GM04504 (cell line): ENCODE results near the gene SUFU.

Experiments used
- DNase-seq: peaks from one replicate; pipeline ENCODE4 v3.0.0-alpha.2; 2012; ENCODE audit warnings: low read depth

SUFU gene

DNA sequence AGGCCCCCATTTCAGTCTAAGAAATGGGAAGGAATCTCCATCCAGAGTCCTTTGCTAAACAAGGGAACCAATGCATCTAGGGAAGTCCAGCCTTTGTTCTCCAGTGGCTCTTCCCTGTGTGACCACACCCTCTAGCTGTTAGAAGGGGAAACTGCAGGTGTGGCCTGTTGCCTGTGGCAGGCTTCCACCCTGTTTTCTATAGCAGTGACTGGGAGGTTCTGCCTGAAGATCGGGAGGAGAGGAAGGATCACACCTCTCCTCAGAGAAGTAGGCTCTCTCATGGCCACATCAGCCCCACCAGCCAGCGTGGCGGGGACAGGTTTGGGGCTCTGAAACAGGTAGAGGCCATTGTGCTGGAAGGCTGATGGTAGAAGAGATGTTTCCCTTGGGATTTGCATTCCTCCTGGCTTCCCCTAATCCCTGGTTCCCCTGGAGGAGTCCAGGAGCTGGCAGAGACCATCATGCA lies 92.8 kb downstream of the SUFU start:
- peak; percentile 29 for DNase-seq

GRCh38 chr10:102597131-102597991 lies 93.6 kb downstream of the SUFU start:
- no peak for DNase-seq

DNA sequence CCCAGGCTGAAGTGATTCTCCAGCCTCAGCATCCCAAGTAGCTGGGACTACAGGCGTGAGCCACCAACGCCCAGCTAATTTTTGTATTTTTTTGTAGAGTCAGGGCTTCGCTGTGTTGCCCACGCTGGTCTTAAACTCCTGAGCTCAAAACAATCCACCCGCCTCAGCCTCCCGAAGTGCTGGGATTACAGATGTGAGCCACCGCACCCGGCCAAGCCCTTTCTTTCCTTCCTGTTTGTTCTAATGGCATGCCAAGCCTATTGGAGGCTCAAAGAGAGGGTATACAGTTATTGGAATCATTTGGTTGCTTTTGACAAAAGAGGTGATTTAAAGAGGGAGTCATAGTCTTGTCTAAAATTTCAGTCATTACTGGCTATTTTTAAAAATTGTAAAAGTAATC lies 94.5 kb downstream of the SUFU start:
- DNase-seq, result no peak

GRCh38 chr10:102599565-102600327 lies 96.0 kb downstream of the SUFU start:
- DNase-seq, result no peak

GRCh38 chr10:102600816-102601215 lies 97.0 kb downstream of the SUFU start:
- DNase-seq, result no peak

GRCh38 chr10:102601639-102602038 lies 97.9 kb downstream of the SUFU start:
- DNase-seq, result no peak

DNA sequence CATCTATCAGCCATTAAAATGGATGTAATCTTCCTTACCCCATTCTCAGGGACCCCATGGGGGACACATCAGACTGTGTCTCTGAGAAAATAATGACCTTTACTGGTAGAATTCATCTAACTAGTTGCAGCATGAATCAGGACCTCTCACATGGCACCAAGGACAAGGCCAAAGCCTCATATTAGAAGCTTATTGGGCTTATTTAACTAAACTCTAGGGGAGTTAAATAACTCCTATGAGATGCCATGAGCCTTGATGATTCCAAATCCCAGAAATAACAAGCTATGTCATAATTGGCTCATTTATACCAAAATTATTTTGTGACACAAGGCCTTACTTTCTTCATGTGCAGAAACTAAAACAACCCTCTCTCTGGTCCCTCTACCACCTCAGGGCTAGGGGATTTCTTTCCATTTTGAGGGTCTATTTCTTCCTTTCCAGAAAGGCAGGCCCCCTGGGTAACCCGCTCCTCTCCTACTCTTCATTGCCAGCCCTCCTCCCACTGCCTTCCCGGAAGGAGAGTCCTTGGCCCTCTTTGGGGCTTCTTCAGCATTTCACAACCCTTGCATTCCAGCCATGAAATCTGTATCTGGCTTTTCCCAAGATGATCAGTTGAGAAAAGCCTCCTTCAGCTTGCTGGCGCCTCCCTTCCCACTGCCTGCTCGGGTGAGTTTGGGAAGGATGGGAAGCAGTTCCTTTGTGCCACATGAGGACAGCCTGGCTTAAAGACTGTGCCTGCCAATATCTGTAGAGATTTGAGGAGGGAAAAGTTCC lies 98.7 kb downstream of the SUFU start:
- DNase-seq, result no peak

DNA sequence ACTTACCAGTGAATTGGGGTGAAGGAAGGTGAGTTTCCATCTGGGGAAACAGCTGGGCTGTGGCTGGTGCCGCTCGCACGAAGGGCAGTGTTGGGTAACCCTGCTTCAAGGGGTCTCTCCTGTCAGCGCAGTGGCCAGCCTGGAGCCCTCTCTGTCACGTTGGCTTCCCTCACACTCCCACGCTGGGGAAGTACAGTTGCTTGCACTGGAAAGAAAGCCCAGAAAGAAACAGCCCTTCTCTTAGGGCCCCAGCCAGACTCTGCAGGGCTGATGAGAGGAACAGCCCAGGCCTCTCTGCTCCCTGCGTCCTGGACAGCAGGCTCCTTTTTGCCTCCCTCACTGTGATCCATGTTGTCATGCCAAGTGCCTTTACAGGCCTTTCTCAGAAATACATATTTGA lies 100.2 kb downstream of the SUFU start:
- no peak for DNase-seq

DNA sequence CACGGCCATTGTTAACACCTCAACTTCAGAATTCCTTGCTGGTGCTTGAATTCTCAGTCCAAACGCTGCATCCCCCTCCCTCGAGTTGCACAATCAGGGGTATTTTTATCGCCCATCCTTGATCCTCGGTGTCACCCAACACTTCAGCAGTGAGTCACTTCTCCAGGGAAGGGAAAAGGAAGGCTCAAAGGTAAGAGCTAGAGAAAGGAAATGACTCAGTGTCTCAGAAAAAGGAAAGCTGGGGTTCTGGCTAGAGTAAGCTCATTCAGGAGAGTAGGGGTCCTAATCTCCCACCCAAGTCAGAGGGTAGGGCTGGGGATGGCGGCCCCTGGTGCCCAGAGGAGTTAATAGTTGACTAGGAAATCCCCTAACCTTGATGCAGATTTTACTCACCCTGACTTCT lies 100.7 kb downstream of the SUFU start:
- DNase-seq, result no peak

GRCh38 chr10:102605712-102606111 lies 101.9 kb downstream of the SUFU start:
- no peak for DNase-seq

GRCh38 chr10:102608487-102608886 lies 104.7 kb downstream of the SUFU start:
- DNase-seq, result no peak

DNA sequence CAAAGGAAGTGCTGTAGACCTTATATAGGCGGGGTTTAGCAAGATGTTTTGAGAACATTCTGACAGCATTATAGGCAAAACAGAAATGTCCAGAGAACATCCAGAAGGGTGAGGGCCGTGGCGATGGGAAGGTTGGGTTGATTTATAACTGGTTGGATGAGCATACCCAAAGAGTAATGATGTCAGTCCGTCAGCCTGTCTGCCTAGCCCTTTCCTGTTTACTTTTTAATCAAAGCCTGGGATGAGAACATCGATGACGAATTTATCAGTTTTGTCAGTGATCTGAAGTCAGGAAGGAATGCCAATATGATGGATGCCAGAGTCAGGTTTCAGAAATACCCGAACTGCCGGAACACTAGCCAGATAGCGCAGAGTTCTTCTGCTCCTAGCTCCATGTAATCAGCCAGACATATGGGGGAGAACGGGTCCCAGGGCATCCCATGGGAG lies 106.7 kb downstream of the SUFU start:
- DNase-seq, result no peak

- no peak for DNase-seq
Observed at GRCh38 chr10:102611514-102612087, 107.8 kb downstream of the SUFU start.

GRCh38 chr10:102612964-102613275 lies 109.1 kb downstream of the SUFU start:
- DNase-seq, result no peak

GRCh38 chr10:102613286-102613685 lies 109.5 kb downstream of the SUFU start:
- DNase-seq, result no peak

DNA sequence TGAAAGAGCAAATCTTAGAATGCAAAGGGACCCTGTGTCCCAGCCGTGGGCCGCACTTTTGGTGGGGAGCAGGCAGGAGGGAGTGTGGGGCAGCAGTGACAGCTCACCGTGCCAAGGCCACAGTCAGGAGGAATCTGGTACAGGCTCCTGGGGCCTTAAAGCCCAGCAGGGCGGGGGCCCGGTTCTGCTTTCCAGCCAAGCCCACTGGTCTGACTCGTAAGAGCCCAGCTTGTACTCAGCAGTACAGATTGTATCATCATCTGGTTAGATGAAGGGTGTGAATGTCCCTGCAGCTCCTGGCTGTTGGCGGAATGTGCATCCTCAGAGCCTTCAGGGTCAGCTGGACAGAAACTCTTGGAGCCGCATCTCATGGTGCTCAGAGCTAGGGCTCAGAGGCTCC lies 110.0 kb downstream of the SUFU start:
- DNase-seq, result no peak

- DNase-seq, result no peak
Observed at GRCh38 chr10:102614888-102615287, 111.1 kb downstream of the SUFU start.

DNA sequence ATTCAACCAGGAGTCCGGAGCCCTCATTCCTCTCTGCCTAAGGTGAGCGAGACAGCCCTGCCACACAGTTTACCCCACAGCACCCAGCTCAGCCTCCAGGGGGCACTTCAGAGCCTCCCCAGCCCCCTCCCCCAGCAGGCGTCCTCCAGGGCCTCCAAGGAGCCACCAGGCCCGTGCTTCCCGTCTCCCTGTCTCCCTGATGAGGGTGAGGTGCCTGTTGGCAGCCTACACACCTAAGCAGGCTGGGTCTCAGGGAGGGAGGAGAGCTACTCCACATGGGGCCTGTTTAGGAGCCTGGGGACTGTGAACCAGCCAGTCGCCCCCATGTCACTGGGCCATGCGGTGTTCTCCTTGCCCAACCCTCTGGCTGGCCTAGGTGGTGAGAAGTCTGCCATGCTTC lies 111.6 kb downstream of the SUFU start:
- DNase-seq, result no peak

DNA sequence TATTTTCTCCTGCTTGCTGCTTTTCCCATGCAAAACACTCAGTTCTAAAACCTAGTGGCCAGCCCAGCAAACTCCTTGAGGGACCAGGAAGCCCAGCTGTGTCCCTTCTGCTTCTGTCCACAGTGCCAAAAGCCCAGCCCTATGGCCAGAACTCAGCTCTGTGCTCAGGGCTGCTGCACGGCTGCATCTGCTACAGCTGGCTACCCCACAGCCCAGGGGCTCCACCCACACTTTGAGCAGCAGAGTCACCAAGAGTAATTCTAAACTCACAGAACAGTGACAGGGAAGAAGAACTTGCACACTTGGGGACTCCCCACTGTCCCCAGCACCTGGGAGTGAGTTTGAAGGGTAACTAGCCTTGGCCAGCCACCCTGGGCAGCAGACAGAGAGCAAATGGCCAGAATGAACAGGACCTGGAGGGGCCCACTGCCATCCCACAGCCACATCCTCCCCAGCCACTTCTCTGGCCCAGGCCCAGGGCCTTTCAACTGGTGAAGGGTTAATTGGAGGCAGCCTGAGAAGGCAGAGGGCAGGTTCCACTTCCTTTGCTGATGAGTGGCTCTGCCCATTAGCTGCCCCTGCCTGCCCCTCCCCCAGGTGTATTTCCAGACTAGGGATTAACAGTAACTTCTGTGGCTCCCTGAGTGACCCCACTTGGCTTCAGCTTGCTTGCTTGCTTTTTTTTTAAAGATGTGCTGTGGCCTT lies 112.4 kb downstream of the SUFU start:
- no peak for DNase-seq

DNA sequence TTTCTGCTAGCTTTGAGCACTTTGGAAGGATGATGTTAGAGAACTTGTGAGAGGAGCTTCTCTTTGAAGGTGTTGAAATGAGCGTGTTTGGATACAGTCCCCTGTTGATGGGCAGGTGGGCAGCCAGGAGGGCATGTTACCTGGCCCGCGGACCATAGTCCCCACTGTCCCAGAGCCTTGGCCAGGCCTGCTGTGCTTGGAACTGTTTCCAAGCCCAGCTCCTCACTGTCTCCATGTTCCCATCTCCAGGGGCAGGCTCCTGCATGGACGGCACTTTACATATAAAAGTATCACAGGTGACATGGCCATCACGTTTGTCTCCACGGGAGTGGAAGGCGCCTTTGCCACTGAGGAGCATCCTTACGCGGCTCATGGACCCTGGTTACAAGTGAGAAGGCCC lies 113.3 kb downstream of the SUFU start:
- DNase-seq, result no peak

GRCh38 chr10:102617816-102618215 lies 114.0 kb downstream of the SUFU start:
- no peak for DNase-seq
